OCI-LY3 (cell line): ENCODE data around the gene BLTP2.

ENCODE experiments used
- H2AFZ ChIP-seq: fragments of 200-600, 300-600 bp; shearing (Covaris generic); 2 replicates; pipeline ENCODE4 v1.6.0; 2014; ENCODE audit warnings: antibody characterized with exemption, low read depth, low read length
- H3K27ac ChIP-seq: fragments of 200-600, 300-600 bp; sonication (generic); 2 replicates; pipeline ENCODE4 v1.5.1; 2014; ENCODE audit warnings: mild to moderate bottlenecking, low read length, moderate library complexity, mixed read lengths
- H3K27me3 ChIP-seq: fragments of 200-600, 300-600 bp; sonication (generic); 2 replicates; pipeline ENCODE4 v1.6.1; 2014; ENCODE audit warnings: low read depth, low read length, mixed read lengths
- H3K36me3 ChIP-seq: fragments of 200-600, 300-600 bp; sonication (generic); replicated peaks from 2 replicates; pipeline ENCODE3; 2014; ENCODE audit warnings: low read depth, low read length, mixed read lengths
- H3K4me1 ChIP-seq: fragments of 300-600, 200-600 bp; sonication (generic); 2 replicates; pipeline ENCODE4 v1.6.1; 2014; ENCODE audit warnings: low read length, mixed read lengths
- H3K4me2 ChIP-seq: fragments of 200-600, 300-600 bp; sonication (generic); 2 replicates; pipeline ENCODE4 v1.6.1; 2014; ENCODE audit warnings: low read length, mixed read lengths
- H3K4me3 ChIP-seq: fragments of 300-600, 200-600 bp; sonication (generic); 2 replicates; pipeline ENCODE4 v1.5.1; 2014; ENCODE audit warnings: antibody characterized with exemption, mild to moderate bottlenecking, low read length, moderate library complexity
- H3K79me2 ChIP-seq: fragments of 300-600, 200-600 bp; shearing (Covaris generic); 2 replicates; pipeline ENCODE4 v1.6.1; 2014; ENCODE audit warnings: mild to moderate bottlenecking, low read length, mixed read lengths
- H3K9ac ChIP-seq: fragments of 300-600, 200-600 bp; shearing (Covaris generic); 2 replicates; pipeline ENCODE4 v1.6.0; 2014; ENCODE audit warnings: mild to moderate bottlenecking, low read length, moderate library complexity
- H3K9me3 ChIP-seq: fragments of 200-600, 300-600 bp; shearing (Covaris generic); 2 replicates; pipeline ENCODE4 v1.6.1; 2014; ENCODE audit warnings: low read length, mixed read lengths; ENCODE audit not compliant: insufficient read depth
- H4K20me1 ChIP-seq: fragments of 200-600, 300-600 bp; sonication (generic); 2 replicates; pipeline ENCODE4 v1.6.1; 2016; ENCODE audit warnings: low read length, mixed read lengths; ENCODE audit not compliant: insufficient read depth
- CTCF ChIP-seq: fragments of 200-600, 300-600 bp; sonication (generic); IDR thresholded peaks from 2 replicates; pipeline ENCODE4 v1.5.1; 2014; ENCODE audit warnings: antibody characterized with exemption, low read length, low read depth
- EZH2phosphoT487 ChIP-seq: fragments of 200-600 bp; shearing (Covaris generic); IDR thresholded peaks from 2 replicates; pipeline ENCODE4 v1.6.1; 2018; ENCODE audit warnings: antibody characterized with exemption, mixed run types, low read depth

BLTP2 gene

GRCh38 chr17:28624148-28624547, 20.8 kb downstream of the BLTP2 start:
- H3K4me1 ChIP-seq, result no peaks in the 10 kb centered on the region
- H3K9ac ChIP-seq, result no peak overlapping the region
- no peaks in the 10 kb centered on the region for H3K9me3 ChIP-seq
- no peak overlapping the region for H3K4me2 ChIP-seq
- no peak overlapping the region for H2AFZ ChIP-seq
- no peaks in the 10 kb centered on the region for H3K27me3 ChIP-seq
- H3K4me3 ChIP-seq, result no peak overlapping the region
- peaks cover 70% of the 10 kb centered on the region for H3K36me3 ChIP-seq
- H4K20me1 ChIP-seq, result no peaks in the 10 kb centered on the region
- TF ChIP-seq CTCF (no peak), EZH2phosphoT487 (no peak)
- no peaks in the 10 kb centered on the region; the same call in 1 of the 2 replicates for H3K79me2 ChIP-seq
- H3K27ac ChIP-seq, result no peak overlapping the region

- Histone ChIP-seq H3K36me3 (peaks cover 74% of the 10 kb centered on the region), H4K20me1 (no peaks in the 10 kb centered on the region), H3K9ac (no peak overlapping the region), H3K27ac (no peak overlapping the region), H3K4me2 (no peak overlapping the region), H2AFZ (no peak overlapping the region), H3K4me1 (no peaks in the 10 kb centered on the region), H3K9me3 (no peaks in the 10 kb centered on the region), H3K4me3 (no peak overlapping the region), H3K27me3 (no peaks in the 10 kb centered on the region), H3K79me2 (no peaks in the 10 kb centered on the region; the same call in 1 of the 2 replicates)
- TF ChIP-seq EZH2phosphoT487, result no peak
- no peak for TF ChIP-seq CTCF
Observed at GRCh38 chr17:28623696-28624095, 21.3 kb downstream of the BLTP2 start.

GRCh38 chr17:28622186-28622585, 22.8 kb downstream of the BLTP2 start:
- Histone ChIP-seq H2AFZ (no peak overlapping the region), H3K27me3 (no peaks in the 10 kb centered on the region), H3K27ac (no peak overlapping the region), H4K20me1 (no peaks in the 10 kb centered on the region), H3K4me2 (no peak overlapping the region), H3K79me2 (no peaks in the 10 kb centered on the region), H3K36me3 (peaks cover 75% of the 10 kb centered on the region), H3K9me3 (no peaks in the 10 kb centered on the region), H3K4me3 (no peak overlapping the region), H3K9ac (no peak overlapping the region), H3K4me1 (no peaks in the 10 kb centered on the region)
- TF ChIP-seq CTCF (no peak), EZH2phosphoT487 (no peak)

GRCh38 chr17:28620010-28620409, 24.9 kb downstream of the BLTP2 start:
- no peaks in the 10 kb centered on the region for H3K27me3 ChIP-seq
- peaks cover 82% of the 10 kb centered on the region for H3K36me3 ChIP-seq
- H3K4me2 ChIP-seq, result no peak overlapping the region
- H2AFZ ChIP-seq, result no peak overlapping the region
- no peaks in the 10 kb centered on the region for H3K79me2 ChIP-seq
- H3K4me1 ChIP-seq, result peaks cover 14% of the 10 kb centered on the region
- no peaks in the 10 kb centered on the region for H3K9me3 ChIP-seq
- H4K20me1 ChIP-seq, result 0 out of 2 replicates have a peak, but pooled peaks cover 6% of the 10 kb centered on the region
- no peak overlapping the region for H3K4me3 ChIP-seq
- no peak overlapping the region for H3K27ac ChIP-seq
- TF ChIP-seq CTCF (no peak), EZH2phosphoT487 (no peak)
- no peak overlapping the region for H3K9ac ChIP-seq
